Omental fat pad (tissue), 4 donors: ENCODE measurements around the gene MIGA2. TPM values are rescaled to one million over a fixed set of nuclear protein-coding genes. Genes with fewer than 3 reads are reported as not detected.

Experiments used
- ATAC-seq: fragments of 150-250 bp; one replicate; pipeline ENCODE4 v1.9.1; 2016; ENCODE audit warnings: mild to moderate bottlenecking, moderate library complexity; ENCODE audit not compliant: low FRiP score
- DNase-seq: peaks from one replicate; pipeline ENCODE4 v3.0.0-alpha.2; 2019; ENCODE audit warnings: low spot score
- CTCF ChIP-seq, 3 donors: fragments of 450-650 bp; IDR thresholded peaks; one replicate each; pipeline ENCODE4 v1.5.1; 2016 to 2017; ENCODE audit warnings: antibody characterized with exemption in 3 of 3, mild to moderate bottlenecking in 3 of 3, moderate library complexity in 2 of 3
- total RNA-seq, 4 donors: library from RNA; depleted of rRNA; stranded (reverse); fragments of >200 nt; gene quantifications; one replicate each; pipeline ENCODE4 v1.1.0, GENCODE V29; 2016

Gene MIGA2
- total RNA-seq, 4 donors from 2014 or later, result 19.4 to 38.5 (median 20.9) TPM

GRCh38 chr9:129080298-129080600 lies 43.8 kb downstream of the MIGA2 start:
- ATAC-seq (no peak), DNase-seq (no peak)
- no peak for TF ChIP-seq CTCF (IDR thresholded peaks at IDR 0.05)

- DNase-seq (peak; percentile 87), ATAC-seq (peak; percentile 99)
- peak in 1 of 3 donors; percentile 22 for TF ChIP-seq CTCF (IDR thresholded peaks at IDR 0.05)
Observed at GRCh38 chr9:129080601-129081387, 44.4 kb downstream of the MIGA2 start, which contains the start of gene DOLPP1. Gene DOLPP1 (plus strand): TSS chr9:129081111. CDS start chr9:129081132, 21 bp downstream.

- no peak for DNase-seq
- TF ChIP-seq CTCF (IDR thresholded peaks at IDR 0.05), result no peak
- ATAC-seq, result peak; percentile 0
Observed at GRCh38 chr9:129081388-129081904, 45.0 kb downstream of the MIGA2 start.

GRCh38 chr9:129084087-129084486 lies 47.7 kb downstream of the MIGA2 start:
- TF ChIP-seq CTCF (IDR thresholded peaks at IDR 0.05), result no peak
- DNase-seq, result no peak
- no peak for ATAC-seq

- no peak for TF ChIP-seq CTCF (IDR thresholded peaks at IDR 0.05)
- ATAC-seq (no peak), DNase-seq (no peak)
Observed at GRCh38 chr9:129089246-129089645, 52.8 kb downstream of the MIGA2 start.

GRCh38 chr9:129093602-129094386 lies 57.4 kb downstream of the MIGA2 start:
- ATAC-seq (no peak), DNase-seq (no peak)
- TF ChIP-seq CTCF (IDR thresholded peaks at IDR 0.05), result no peak
